SH-SY5Y (cell line): Measurements from ENCODE around the gene PI4KB.

Experiments
- GATA2 ChIP-seq: IDR thresholded peaks from 2 replicates; pipeline ENCODE4 v1.6.1; 2011; ENCODE audit warnings: mild to moderate bottlenecking, low read depth, low read length
- GATA3 ChIP-seq: IDR thresholded peaks from 2 replicates; pipeline ENCODE4 v1.6.1; 2011; ENCODE audit warnings: low read depth, mild to moderate bottlenecking, low read length, moderate library complexity

PI4KB gene

GRCh38 chr1:151294742-151295462 is 32.3 kb downstream of the PI4KB start:
- TF ChIP-seq GATA2, result no peak
- no peak for TF ChIP-seq GATA3

DNA sequence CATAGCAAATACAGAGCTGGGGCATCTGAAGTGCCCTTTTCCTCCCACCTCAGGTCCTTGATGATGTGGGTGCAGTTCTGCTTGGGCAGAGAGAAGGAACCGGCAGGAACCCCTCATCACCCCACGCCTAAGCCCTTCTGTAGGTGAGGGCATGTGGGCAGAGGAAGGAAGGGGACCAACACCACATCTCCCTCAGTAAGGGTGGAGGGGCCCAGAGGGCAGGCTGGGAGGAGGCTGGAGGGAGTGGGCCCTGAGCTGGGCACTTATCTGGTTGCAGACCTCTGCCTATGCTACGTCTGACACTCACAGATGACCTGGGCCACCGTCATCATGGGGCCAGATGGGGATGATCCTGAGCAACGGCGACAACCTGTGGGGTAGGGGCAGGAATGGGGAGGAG is 34.1 kb downstream of the PI4KB start:
- TF ChIP-seq GATA3, result no peak
- TF ChIP-seq GATA2, result no peak

DNA sequence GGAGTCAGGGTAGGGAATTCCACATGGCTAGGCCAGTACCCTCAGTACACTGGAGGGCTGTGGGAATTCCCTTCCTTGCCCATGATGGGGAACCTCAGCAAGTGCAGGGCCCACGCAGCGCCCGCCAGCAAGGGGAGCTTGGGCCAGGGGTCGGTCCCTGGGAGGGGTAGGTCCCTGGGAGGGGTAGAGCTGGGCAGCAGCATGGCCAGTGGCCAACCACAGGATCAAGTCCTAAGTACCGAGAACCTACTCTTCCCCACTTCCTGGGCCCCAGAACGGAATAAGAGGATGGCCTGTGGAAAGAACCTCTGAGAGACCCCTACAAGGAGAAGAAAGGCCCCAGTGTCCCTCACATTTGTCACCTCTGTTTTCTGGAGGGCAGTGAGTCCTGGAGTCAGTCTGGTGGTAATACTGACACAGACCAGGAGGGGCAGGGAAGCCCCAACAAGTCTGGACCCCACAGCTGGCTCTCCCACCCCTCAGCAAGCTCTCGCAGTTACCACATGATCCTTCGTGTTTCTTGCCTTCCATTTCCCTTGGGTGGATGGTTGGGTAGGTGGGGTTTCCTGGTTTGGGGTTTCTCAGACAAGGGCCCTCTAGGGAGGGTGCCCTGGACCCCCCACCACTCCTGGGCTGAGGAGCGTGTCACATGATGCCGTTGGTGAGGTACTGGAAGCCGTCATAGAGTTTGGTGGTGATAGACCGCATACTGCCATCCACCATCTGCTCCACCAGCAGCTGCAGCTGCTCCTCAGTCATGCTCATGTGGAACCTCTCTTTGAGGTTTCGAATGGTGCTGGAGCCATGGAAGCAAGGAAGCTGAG is 34.8 kb downstream of the PI4KB start:
- TF ChIP-seq GATA3 (no peak), GATA2 (no peak)

- TF ChIP-seq GATA3 (no peak), GATA2 (no peak)
Observed at GRCh38 chr1:151290709-151291303, 36.4 kb downstream of the PI4KB start.

DNA sequence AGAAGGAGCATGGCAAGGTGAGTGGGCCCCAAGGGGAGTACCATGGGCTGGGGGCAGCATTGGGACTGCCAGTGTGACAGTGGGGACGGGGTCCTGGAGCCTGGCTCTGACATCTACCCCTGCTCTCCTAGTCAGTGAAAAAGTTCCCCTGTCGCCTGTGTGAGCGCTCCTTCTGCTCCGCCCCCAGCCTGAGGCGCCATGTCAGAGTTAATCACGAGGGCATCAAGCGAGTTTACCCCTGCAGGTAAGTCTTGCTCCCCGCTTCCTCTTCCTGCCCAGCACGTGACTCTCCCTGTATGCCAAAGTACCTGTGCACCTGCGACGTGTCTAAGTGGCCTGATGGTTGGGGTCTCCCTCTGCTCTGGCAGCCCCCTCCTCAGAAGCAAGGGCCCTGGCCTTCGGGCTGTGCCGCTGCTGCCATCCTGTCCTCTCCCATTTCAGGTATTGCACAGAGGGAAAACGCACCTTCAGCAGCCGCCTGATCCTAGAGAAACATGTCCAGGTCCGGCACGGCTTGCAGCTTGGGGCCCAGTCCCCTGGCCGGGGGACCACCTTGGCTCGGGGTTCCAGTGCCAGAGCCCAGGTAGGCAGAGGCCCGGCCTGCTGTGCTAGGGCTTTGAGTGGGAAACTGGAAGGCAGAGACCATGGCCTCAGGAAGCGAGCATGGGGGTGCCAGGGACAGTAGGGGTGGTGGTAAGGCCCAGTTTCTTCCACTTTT is 37.1 kb downstream of the PI4KB start:
- TF ChIP-seq GATA3 (no peak), GATA2 (no peak)

DNA sequence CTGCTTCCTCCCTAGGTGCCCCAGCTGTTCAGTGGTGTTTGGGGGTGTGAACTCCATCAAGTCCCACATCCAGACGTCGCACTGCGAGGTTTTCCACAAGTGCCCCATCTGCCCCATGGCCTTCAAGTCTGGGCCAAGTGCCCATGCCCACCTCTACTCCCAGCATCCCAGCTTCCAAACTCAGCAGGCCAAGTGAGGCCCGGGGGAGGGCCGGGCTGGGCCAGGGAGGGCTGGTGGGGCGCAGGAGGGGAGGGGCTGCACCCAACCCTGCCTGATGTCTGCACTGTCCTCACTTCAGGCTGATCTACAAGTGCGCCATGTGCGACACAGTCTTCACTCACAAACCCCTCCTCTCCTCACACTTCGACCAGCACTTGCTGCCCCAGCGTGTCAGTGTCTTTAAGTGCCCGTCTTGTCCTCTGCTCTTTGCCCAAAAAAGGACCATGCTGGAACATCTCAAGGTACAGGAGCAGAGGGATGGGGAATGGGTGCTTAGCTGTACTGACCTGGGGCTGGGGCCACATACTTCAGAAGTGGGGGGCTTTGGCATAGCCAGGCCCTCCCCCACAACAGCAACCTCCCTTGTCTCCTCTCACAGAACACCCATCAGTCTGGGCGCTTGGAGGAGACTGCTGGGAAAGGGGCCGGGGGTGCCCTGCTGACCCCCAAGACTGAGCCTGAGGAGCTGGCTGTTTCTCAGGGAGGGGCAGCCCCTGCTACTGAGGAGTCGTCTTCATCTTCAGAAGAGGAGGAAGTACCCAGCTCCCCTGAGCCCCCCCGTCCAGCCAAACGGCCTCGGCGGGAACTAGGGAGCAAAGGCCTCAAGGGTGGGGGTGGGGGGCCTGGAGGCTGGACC is 37.9 kb downstream of the PI4KB start:
- TF ChIP-seq GATA2, result no peak
- TF ChIP-seq GATA3, result no peak

- no peak for TF ChIP-seq GATA2
- TF ChIP-seq GATA3, result no peak
Observed at GRCh38 chr1:151288502-151288901, 38.7 kb downstream of the PI4KB start.

DNA sequence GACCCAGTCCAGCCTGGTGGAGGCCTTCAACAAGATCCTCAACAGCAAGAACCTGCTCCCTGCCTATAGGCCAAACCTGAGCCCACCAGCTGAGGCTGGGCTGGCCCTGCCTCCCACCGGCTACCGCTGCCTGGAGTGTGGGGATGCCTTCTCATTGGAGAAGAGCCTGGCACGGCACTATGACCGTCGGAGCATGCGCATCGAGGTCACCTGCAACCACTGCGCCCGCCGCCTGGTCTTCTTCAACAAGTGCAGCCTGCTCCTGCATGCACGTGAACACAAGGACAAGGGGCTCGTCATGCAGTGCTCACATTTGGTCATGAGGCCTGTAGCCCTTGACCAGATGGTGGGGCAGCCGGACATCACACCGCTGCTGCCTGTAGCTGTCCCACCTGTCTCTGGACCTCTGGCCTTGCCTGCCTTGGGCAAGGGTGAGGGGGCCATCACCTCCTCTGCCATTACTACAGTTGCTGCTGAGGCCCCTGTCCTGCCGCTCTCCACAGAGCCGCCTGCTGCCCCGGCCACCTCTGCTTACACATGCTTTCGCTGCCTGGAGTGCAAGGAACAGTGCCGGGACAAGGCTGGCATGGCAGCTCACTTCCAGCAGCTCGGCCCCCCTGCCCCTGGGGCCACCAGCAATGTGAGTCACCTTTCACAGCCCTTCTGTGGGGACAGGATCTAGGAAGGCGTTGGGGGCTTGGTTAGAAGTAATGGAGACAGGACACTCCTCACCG is 39.3 kb downstream of the PI4KB start:
- no peak for TF ChIP-seq GATA3
- no peak for TF ChIP-seq GATA2

DNA sequence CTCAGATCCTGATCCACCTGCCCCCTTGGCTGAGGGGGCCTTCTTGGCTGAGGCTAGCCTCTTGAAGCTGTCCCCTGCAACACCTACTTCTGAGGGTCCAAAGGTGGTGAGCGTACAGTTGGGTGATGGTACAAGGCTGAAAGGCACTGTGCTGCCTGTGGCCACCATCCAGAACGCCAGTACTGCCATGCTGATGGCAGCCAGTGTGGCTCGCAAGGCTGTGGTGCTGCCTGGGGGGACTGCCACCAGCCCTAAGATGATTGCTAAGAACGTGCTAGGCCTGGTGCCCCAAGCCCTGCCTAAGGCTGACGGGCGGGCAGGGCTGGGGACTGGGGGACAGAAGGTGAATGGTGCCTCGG is 39.9 kb downstream of the PI4KB start:
- TF ChIP-seq GATA3 (no peak), GATA2 (no peak)

GRCh38 chr1:151286619-151287340 is 40.4 kb downstream of the PI4KB start:
- no peak for TF ChIP-seq GATA2
- no peak for TF ChIP-seq GATA3

DNA sequence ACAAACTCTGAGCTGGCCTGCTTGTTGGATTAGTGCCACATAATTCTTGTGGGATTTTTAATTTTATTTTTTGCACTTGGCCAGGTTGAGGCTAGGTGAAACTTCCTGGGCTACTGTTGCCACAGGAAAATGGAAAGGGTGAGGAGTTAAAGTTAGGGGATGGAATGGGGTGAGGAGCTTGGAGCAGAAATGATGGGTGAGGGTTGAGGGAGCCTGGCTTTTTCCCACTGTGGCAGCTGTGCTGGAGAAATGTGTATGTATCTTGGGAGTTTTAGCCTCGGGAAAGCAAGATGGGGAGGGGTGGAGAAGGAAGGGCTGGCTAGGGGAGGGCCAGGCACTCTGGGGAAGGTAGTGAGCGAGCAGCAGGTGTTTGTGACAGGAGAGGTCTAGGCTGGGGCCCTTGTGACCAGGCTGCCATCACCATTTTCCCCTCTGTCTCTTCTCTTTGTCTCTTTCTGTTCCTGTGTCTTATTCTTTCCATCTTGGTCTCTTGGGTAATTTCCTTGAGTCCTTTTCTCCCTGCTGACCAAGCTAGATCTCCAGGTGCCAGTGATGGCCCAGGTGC is 43.1 kb downstream of the PI4KB start:
- TF ChIP-seq GATA3 (no peak), GATA2 (no peak)
